CD4-positive, alpha-beta memory T cell (primary cell): Measurements from ENCODE around the gene LIN7A. TPM values are rescaled to one million over a fixed set of nuclear protein-coding genes. Genes with fewer than 3 reads are reported as not detected.

ENCODE experiments used
- CTCF ChIA-PET: fragments of 350-600 bp; sonication (Branson Sonifier 250); formaldehyde crosslinking; loops from one replicate; lab custom pipeline; 2021; ENCODE audit warnings: inconsistent platforms; ENCODE audit not compliant: partially characterized antibody; lab: Charles Lee
- POLR2A ChIA-PET: fragments of 350-600 bp; sonication (Branson Sonifier 250); formaldehyde crosslinking; loops from one replicate; lab custom pipeline; 2021; ENCODE audit not compliant: partially characterized antibody; lab: Charles Lee
- DNase-seq, 5 donors: peaks; one replicate each; pipeline versions ENCODE4 v3.0.0 to v3.0.0-alpha.2; 2020 to 2022; ENCODE audit warnings: mixed read lengths in 1 of 5
- H3K27ac ChIP-seq: one replicate; pipeline ENCODE4 v1.7.0; 2013; ENCODE audit warnings: low read depth, low read length
- H3K27me3 ChIP-seq: 2 replicates; pipeline ENCODE4 v1.7.0; 2013; ENCODE audit warnings: mild to moderate bottlenecking, low read length, moderate library complexity; ENCODE audit not compliant: insufficient read depth
- H3K36me3 ChIP-seq: 2 replicates; pipeline ENCODE4 v1.7.0; 2013; ENCODE audit warnings: mild to moderate bottlenecking, low read length, moderate library complexity; ENCODE audit not compliant: insufficient read depth
- H3K4me1 ChIP-seq: 2 replicates; pipeline ENCODE4 v1.7.0; 2013; ENCODE audit warnings: mild to moderate bottlenecking, low read length, moderate library complexity; ENCODE audit not compliant: insufficient read depth
- H3K4me3 ChIP-seq, 2 donors: one replicate each; pipeline ENCODE4 v1.7.0; 2013; ENCODE audit warnings: low read length in 2 of 2, mild to moderate bottlenecking in 1 of 2
- H3K9me3 ChIP-seq, 2 donors: one replicate each; pipeline ENCODE4 v1.7.0; 2013; ENCODE audit warnings: low read length in 2 of 2, control low read depth in 1 of 2; ENCODE audit not compliant: control insufficient read depth in 1 of 2
- H3K27ac Mint-ChIP-seq, 7 donors: one replicate each; pipeline ENCODE4 v1.8.0; 2020 to 2021; ENCODE audit warnings: mixed read lengths in 7 of 7, mild to moderate bottlenecking in 6 of 7, inconsistent platforms in 3 of 7, moderate library complexity in 3 of 7
- H3K27me3 Mint-ChIP-seq, 2 donors: one replicate each; pipeline ENCODE4 v1.8.0; 2020 to 2021; ENCODE audit warnings: mixed read lengths in 2 of 2
- H3K36me3 Mint-ChIP-seq, 2 donors: one replicate each; pipeline ENCODE4 v1.8.0; 2020 to 2021; ENCODE audit warnings: mixed read lengths in 2 of 2, inconsistent platforms in 1 of 2, mild to moderate bottlenecking in 1 of 2
- H3K4me1 Mint-ChIP-seq, 4 donors: one replicate each; pipeline ENCODE4 v1.8.0; 2020 to 2021; ENCODE audit warnings: mixed read lengths in 4 of 4, mild to moderate bottlenecking in 1 of 4
- H3K4me3 Mint-ChIP-seq, 8 donors: one replicate each; pipeline ENCODE4 v1.8.0; 2020 to 2021; ENCODE audit warnings: mixed read lengths in 8 of 8, mild to moderate bottlenecking in 7 of 8, moderate library complexity in 6 of 8, inconsistent platforms in 3 of 8
- H3K9me3 Mint-ChIP-seq, 8 donors: one replicate each; pipeline ENCODE4 v1.8.0; 2020 to 2021; ENCODE audit warnings: mixed read lengths in 8 of 8, mild to moderate bottlenecking in 5 of 8, inconsistent platforms in 3 of 8, moderate library complexity in 1 of 8
- intact Hi-C: fragments of 100-400 bp; cut with micrococcal nuclease; formaldehyde crosslinking; loops from one replicate; pipeline ENCODE4 v1.15.1; 2023
- polyA plus RNA-seq, 2 donors: library from polyadenylated mRNA; unstranded; fragments of 300-500 nt; fragmentation: Illumina TruSeq; gene quantifications; one replicate each; pipeline ENCODE4 v1.2.3, GENCODE V29; 2021
- total RNA-seq, 2 experiments: library from RNA; stranded (reverse); gene quantifications; one replicate each; pipeline ENCODE4 v1.2.3, GENCODE V29; 2021

LIN7A gene
- total and polyA plus RNA-seq, 4 experiments from 2014 or later: not detected

DNA sequence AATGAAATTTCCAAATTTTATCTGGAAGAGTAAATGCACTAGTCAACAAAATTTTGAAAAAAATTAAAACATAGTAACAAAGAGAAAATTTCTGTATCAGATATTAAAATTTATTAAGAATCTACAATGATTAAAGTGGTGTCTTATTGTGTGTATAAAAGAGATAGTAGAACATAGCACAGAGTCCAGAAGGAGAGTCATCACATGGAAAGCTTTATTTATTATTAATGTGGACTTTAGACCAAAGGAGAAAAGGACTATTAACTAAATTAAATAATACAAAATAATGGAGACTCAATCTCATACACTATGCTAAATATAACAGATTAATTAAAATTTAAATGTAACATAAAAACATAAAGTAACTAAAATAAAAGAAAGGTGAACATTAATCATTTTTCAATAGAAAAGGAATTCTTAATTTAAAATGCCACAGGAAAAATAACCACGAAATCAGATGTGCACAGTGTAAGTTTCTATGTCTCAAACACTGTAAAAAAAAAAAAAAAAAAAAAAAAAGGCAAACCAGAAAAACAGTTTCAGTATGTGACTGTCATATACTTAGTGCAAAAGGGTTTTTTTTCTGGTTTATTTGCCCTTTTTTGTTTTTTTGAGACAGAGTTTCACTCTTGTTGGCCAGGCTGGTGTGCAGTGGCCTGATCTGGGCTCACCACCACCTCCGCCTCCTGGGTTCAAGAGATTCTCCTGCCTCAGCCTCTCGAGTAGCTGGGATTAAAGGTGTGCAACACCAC is 125.6 kb downstream of the LIN7A start:
- H3K27ac Mint-ChIP-seq: no peak overlapping the region
- Histone ChIP-seq H3K36me3 (no peaks in the 10 kb centered on the region), H3K27me3 (no peaks in the 10 kb centered on the region), H3K4me3 (no peak overlapping the region), H3K4me1 (no peaks in the 10 kb centered on the region), H3K27ac (no peak overlapping the region), H3K9me3 (no peaks in the 10 kb centered on the region)
- intact Hi-C loops: no loop called here
- no peak overlapping the region for H3K4me3 Mint-ChIP-seq
- DNase-seq: peak in 1 of 5 donors; percentile 23
- H3K36me3 Mint-ChIP-seq: no peaks in the 10 kb centered on the region
- H3K27me3 Mint-ChIP-seq: no peaks in the 10 kb centered on the region
- CTCF ChIA-PET: no interaction called here
- POLR2A ChIA-PET: no interaction called here
- peaks cover 0 to 7% (median 2%) of the 10 kb centered on the region in 8 donors for H3K9me3 Mint-ChIP-seq
- H3K4me1 Mint-ChIP-seq: no peaks in the 10 kb centered on the region

DNA sequence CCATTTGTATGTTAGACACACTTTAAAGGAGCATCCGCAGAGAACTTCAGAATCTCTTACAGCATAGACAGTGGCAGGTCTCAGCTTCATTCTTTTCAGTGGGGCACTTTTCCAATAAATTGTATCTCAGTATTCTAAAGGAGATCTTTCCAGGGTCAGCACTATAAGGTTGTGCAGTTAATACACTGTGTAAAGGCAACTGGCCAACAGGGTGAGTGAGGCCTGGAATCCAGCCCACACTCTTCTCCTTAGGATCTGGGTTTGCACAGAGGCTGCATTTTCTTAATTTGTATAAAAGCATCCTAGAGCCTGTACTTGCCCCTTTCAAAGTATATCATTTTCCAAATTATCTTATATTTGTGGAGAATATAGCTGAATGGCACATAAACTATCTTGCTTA is 126.9 kb downstream of the LIN7A start:
- CTCF ChIA-PET: no interaction called here

GRCh38 chr12:80807640-80808288 is 130.0 kb downstream of the LIN7A start:
- intact Hi-C loops: no loop called here
- H3K27me3 Mint-ChIP-seq: no peaks in the 10 kb centered on the region
- H3K27ac Mint-ChIP-seq: no peak overlapping the region
- no peak overlapping the region for H3K4me3 Mint-ChIP-seq
- no peaks in the 10 kb centered on the region for H3K4me1 ChIP-seq
- no peak for DNase-seq
- H3K36me3 Mint-ChIP-seq: no peaks in the 10 kb centered on the region
- POLR2A ChIA-PET: no interaction called here
- H3K27ac ChIP-seq: no peak overlapping the region
- no peaks in the 10 kb centered on the region for H3K27me3 ChIP-seq
- no peaks in the 10 kb centered on the region for H3K36me3 ChIP-seq
- peaks cover 0 to 9% (median 4%) of the 10 kb centered on the region in 8 donors for H3K9me3 Mint-ChIP-seq
- H3K4me1 Mint-ChIP-seq: no peaks in the 10 kb centered on the region
- CTCF ChIA-PET: no interaction called here
- H3K4me3 ChIP-seq: no peak overlapping the region
- no peaks in the 10 kb centered on the region for H3K9me3 ChIP-seq

More for the DNA sequence above, 126.9 kb downstream of the LIN7A start:
- Mint-ChIP-seq H3K9me3 (peaks cover 0 to 7% (median 2%) of the 10 kb centered on the region in 8 donors), H3K4me3 (no peak overlapping the region), H3K27ac (no peak overlapping the region), H3K36me3 (no peaks in the 10 kb centered on the region), H3K27me3 (no peaks in the 10 kb centered on the region), H3K4me1 (no peaks in the 10 kb centered on the region)
- Histone ChIP-seq H3K27me3 (no peaks in the 10 kb centered on the region), H3K4me1 (no peaks in the 10 kb centered on the region), H3K27ac (no peak overlapping the region), H3K36me3 (no peaks in the 10 kb centered on the region), H3K4me3 (no peak overlapping the region), H3K9me3 (no peaks in the 10 kb centered on the region)
- POLR2A ChIA-PET: no interaction called here
- DNase-seq: no peak
- intact Hi-C loops: no loop called here

DNA sequence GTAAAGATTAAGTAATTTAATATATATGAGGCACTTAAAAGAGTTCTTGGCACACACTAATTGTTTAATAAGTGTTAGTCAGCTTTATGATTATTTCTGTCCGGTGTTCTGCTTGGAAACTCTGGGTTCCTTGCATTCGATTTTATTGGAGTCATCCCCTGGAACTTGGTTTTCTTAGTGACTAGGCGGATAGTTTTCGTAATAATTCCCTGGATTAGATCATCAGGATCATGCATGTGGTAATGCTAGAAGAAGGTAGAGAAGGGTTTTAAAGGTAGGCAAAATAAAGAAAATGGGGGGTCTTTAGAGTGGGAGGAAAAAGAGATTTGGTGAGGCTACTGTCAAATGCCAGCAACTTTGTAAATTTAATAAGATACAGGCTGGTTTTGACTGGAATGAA is 132.6 kb downstream of the LIN7A start:
- no peak overlapping the region for H3K4me3 Mint-ChIP-seq
- DNase-seq: no peak
- ChIA-PET POLR2A (no interaction called here), CTCF (no interaction called here)
- no peak overlapping the region for H3K27ac ChIP-seq
- no peaks in the 10 kb centered on the region for H3K9me3 ChIP-seq
- intact Hi-C loops: no loop called here
- no peaks in the 10 kb centered on the region for H3K36me3 ChIP-seq
- H3K27ac Mint-ChIP-seq: no peak overlapping the region
- H3K4me3 ChIP-seq: no peak overlapping the region
- H3K36me3 Mint-ChIP-seq: no peaks in the 10 kb centered on the region
- H3K27me3 Mint-ChIP-seq: no peaks in the 10 kb centered on the region
- no peaks in the 10 kb centered on the region for H3K27me3 ChIP-seq
- peaks cover 0 to 12% (median 3%) of the 10 kb centered on the region in 8 donors for H3K9me3 Mint-ChIP-seq
- no peaks in the 10 kb centered on the region for H3K4me1 ChIP-seq
- H3K4me1 Mint-ChIP-seq: no peaks in the 10 kb centered on the region

GRCh38 chr12:80802652-80803400 is 134.9 kb downstream of the LIN7A start:
- Histone ChIP-seq H3K36me3 (no peaks in the 10 kb centered on the region), H3K27me3 (no peaks in the 10 kb centered on the region), H3K27ac (no peak overlapping the region), H3K4me3 (no peak overlapping the region), H3K4me1 (no peaks in the 10 kb centered on the region), H3K9me3 (no peaks in the 10 kb centered on the region)
- Mint-ChIP-seq H3K9me3 (peaks cover 0 to 11% (median 3%) of the 10 kb centered on the region in 8 donors), H3K27me3 (no peaks in the 10 kb centered on the region), H3K4me3 (no peak overlapping the region), H3K27ac (no peak overlapping the region), H3K36me3 (no peaks in the 10 kb centered on the region), H3K4me1 (no peaks in the 10 kb centered on the region)
- POLR2A ChIA-PET: no interaction called here
- intact Hi-C loops: loop anchor here (5.0 kb wide), 1 partner anchor 1276 kb away; no protein-coding TSS in a partner anchor
- CTCF ChIA-PET: no interaction called here
- no peak for DNase-seq

GRCh38 chr12:80798281-80798680 is 139.5 kb downstream of the LIN7A start:
- Mint-ChIP-seq H3K4me3 (no peak overlapping the region), H3K27me3 (no peaks in the 10 kb centered on the region), H3K9me3 (peaks cover 0 to 9% (median under 1%) of the 10 kb centered on the region in 8 donors), H3K4me1 (no peaks in the 10 kb centered on the region), H3K27ac (no peak overlapping the region), H3K36me3 (no peaks in the 10 kb centered on the region)
- Histone ChIP-seq H3K4me1 (no peaks in the 10 kb centered on the region), H3K36me3 (no peaks in the 10 kb centered on the region), H3K9me3 (no peaks in the 10 kb centered on the region), H3K27me3 (no peaks in the 10 kb centered on the region), H3K4me3 (no peak overlapping the region), H3K27ac (no peak overlapping the region)
- POLR2A ChIA-PET: no interaction called here
- CTCF ChIA-PET: no interaction called here
- intact Hi-C loops: no loop called here
- DNase-seq: no peak

DNA sequence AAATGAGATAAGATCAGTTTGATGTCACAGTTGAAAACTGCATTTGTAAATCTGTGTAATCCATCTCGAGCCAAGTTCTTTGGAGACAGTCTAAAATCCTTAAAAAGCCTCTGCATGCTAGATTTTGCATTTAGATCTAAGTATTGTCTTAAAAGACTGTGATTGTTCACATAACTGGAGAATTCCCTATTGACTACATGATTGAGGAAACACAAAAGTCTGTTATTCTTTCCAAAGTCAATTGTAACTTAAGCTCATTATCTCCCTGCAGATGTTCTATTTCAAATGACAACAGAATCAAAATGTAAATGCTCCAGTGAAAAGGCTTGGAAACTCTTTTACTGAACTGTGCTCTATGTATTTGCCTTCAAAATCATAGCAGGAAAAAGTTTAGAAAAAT is 143.2 kb downstream of the LIN7A start:
- intact Hi-C loops: no loop called here
- Mint-ChIP-seq H3K36me3 (no peaks in the 10 kb centered on the region), H3K4me1 (no peaks in the 10 kb centered on the region), H3K27me3 (no peaks in the 10 kb centered on the region), H3K27ac (no peak overlapping the region), H3K9me3 (peaks cover 0 to 2% (median 0%) of the 10 kb centered on the region in 8 donors), H3K4me3 (no peak overlapping the region)
- Histone ChIP-seq H3K9me3 (no peaks in the 10 kb centered on the region), H3K4me3 (no peak overlapping the region), H3K27me3 (no peaks in the 10 kb centered on the region), H3K27ac (no peak overlapping the region), H3K4me1 (no peaks in the 10 kb centered on the region), H3K36me3 (no peaks in the 10 kb centered on the region)
- no peak for DNase-seq
- ChIA-PET CTCF (no interaction called here), POLR2A (no interaction called here)
